Loucy (cell line): ENCODE measurements around the gene PREX1.
A peak's percentile ranks its signal among the peaks of the same experiment; 100 is the strongest.

Source experiments
- H2AFZ ChIP-seq: fragments of 200-600 bp; sonication (generic); 2 replicates; pipeline ENCODE4 v1.6.0; 2016; ENCODE audit warnings: antibody characterized with exemption, mild to moderate bottlenecking, low read length, moderate library complexity
- H3F3A ChIP-seq: fragments of 200-600 bp; 2 replicates; pipeline ENCODE4 v1.6.0; 2016; ENCODE audit warnings: antibody characterized with exemption, low read depth, mild to moderate bottlenecking
- H3K27me3 ChIP-seq: fragments of 200-600 bp; sonication (generic); 2 replicates; pipeline ENCODE4 v1.6.1; 2014; ENCODE audit warnings: low read length, mild to moderate bottlenecking; ENCODE audit not compliant: insufficient read depth, poor library complexity, severe bottlenecking
- H3K36me3 ChIP-seq: fragments of 200-600 bp; sonication (generic); 2 replicates; pipeline ENCODE4 v1.6.1; 2016; ENCODE audit warnings: low read length; ENCODE audit not compliant: insufficient read depth
- H3K4me1 ChIP-seq: fragments of 200-600 bp; sonication (generic); 2 replicates; pipeline ENCODE4 v1.5.1; 2014; ENCODE audit warnings: low read length, mild to moderate bottlenecking; ENCODE audit not compliant: insufficient read depth, poor library complexity, severe bottlenecking
- H3K4me2 ChIP-seq: fragments of 200-600 bp; sonication (generic); 2 replicates; pipeline ENCODE4 v1.6.0; 2014; ENCODE audit warnings: antibody characterized with exemption, low read length, low read depth, mild to moderate bottlenecking; ENCODE audit not compliant: poor library complexity, severe bottlenecking
- H3K4me3 ChIP-seq: fragments of 200-600 bp; sonication (generic); 2 replicates; pipeline ENCODE4 v1.5.1; 2014; ENCODE audit warnings: low read length, mild to moderate bottlenecking, mixed read lengths; ENCODE audit not compliant: poor library complexity, severe bottlenecking
- H3K79me2 ChIP-seq: fragments of 200-600 bp; sonication (generic); 2 replicates; pipeline ENCODE4 v1.6.1; 2014; ENCODE audit warnings: low read length; ENCODE audit not compliant: insufficient read depth
- H3K9ac ChIP-seq: fragments of 200-600 bp; sonication (generic); 2 replicates; pipeline ENCODE4 v1.6.0; 2014; ENCODE audit warnings: mild to moderate bottlenecking, low read depth, low read length, moderate library complexity; ENCODE audit not compliant: poor library complexity, severe bottlenecking
- H3K9me2 ChIP-seq: fragments of 200-600 bp; sonication (generic); replicated peaks from 2 replicates; pipeline ENCODE4 v1.6.1; 2016; ENCODE audit warnings: low read depth, low read length, mixed read lengths
- H3K9me3 ChIP-seq: fragments of 200-600 bp; sonication (generic); 2 replicates; pipeline ENCODE4 v1.6.1; 2014; ENCODE audit warnings: mild to moderate bottlenecking, antibody characterized with exemption, low read length, low read depth; ENCODE audit not compliant: insufficient read depth
- H4K20me1 ChIP-seq: fragments of 200-600 bp; sonication (generic); 2 replicates; pipeline ENCODE4 v1.6.0; 2014; ENCODE audit warnings: antibody characterized with exemption, low read length, mild to moderate bottlenecking; ENCODE audit not compliant: insufficient read depth, poor library complexity, severe bottlenecking
- CTCF ChIP-seq: fragments of 200-600 bp; sonication (generic); conservative IDR thresholded peaks from 2 replicates; pipeline ENCODE4 v1.5.1; 2014; ENCODE audit warnings: mild to moderate bottlenecking, antibody characterized with exemption, low read length
- EZH2phosphoT487 ChIP-seq: fragments of 200-600 bp; IDR thresholded peaks from 2 replicates; pipeline ENCODE4 v1.6.1; 2018; ENCODE audit warnings: antibody characterized with exemption, mild to moderate bottlenecking, moderate library complexity, borderline replicate concordance

The PREX1 gene

DNA sequence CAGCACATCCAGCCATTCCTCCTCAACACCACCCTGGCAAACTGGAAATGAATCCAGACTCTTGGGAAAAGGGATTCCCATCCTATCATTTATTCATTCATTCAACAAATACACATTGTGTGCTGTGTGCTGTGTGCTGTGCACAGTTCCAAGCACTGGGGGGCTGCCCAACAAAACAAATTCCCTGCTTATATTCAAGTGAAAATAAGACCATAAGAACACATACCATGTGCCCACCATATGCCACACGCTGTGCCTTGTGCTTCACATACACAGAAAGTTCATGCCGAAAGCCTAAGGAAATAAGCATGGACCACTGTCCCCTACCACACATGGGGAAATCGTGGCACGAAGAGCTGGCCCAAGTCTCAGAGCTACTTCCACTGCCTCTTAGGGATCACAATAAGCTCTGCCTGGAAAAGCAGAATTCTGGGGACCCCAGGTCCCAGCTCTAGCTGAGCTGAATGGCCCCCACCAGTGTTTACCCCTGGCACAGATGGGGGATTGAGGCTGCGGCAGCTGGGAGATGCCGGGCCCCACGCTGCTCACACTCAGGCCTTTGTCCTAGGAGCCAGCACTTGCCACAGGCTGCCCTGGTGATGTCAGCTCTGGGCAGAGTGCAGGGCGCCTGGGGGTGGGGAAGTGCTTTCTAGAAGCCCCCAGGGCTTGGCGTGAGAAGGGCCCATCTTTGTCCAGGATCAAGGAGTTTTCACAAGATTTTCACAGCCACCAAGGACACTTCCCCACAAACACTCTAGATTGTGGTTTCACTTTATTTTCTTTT lies 99.6 kb downstream of the PREX1 start:
- TF ChIP-seq EZH2phosphoT487 = no peak
- peak; percentile 30; the same call in 1 of the 2 replicates for TF ChIP-seq CTCF
- H3K4me1 ChIP-seq = no peaks in the 10 kb centered on the region
- H4K20me1 ChIP-seq = no peaks in the 10 kb centered on the region
- H3K4me3 ChIP-seq = no peak overlapping the region
- H3K9me2 ChIP-seq = no peaks in the 10 kb centered on the region
- no peaks in the 10 kb centered on the region for H3K9me3 ChIP-seq
- H3K4me2 ChIP-seq = no peak overlapping the region
- no peaks in the 10 kb centered on the region for H3K79me2 ChIP-seq
- H3K9ac ChIP-seq = no peak overlapping the region
- H3K27me3 ChIP-seq = no peaks in the 10 kb centered on the region
- no peaks in the 10 kb centered on the region for H3F3A ChIP-seq
- no peak overlapping the region for H2AFZ ChIP-seq
- H3K36me3 ChIP-seq = peaks cover 30% of the 10 kb centered on the region; the same call in 1 of the 2 replicates

GRCh38 chr20:48727226-48727625 lies 100.6 kb downstream of the PREX1 start:
- H3F3A ChIP-seq = no peaks in the 10 kb centered on the region
- H3K9ac ChIP-seq = no peak overlapping the region
- TF ChIP-seq CTCF = no peak
- no peak for TF ChIP-seq EZH2phosphoT487
- H3K79me2 ChIP-seq = no peaks in the 10 kb centered on the region
- no peaks in the 10 kb centered on the region for H3K9me3 ChIP-seq
- H3K36me3 ChIP-seq = peaks cover 30% of the 10 kb centered on the region; the same call in 1 of the 2 replicates
- H3K4me1 ChIP-seq = peaks cover 2% of the 10 kb centered on the region
- H3K27me3 ChIP-seq = no peaks in the 10 kb centered on the region
- no peaks in the 10 kb centered on the region for H3K9me2 ChIP-seq
- H4K20me1 ChIP-seq = no peaks in the 10 kb centered on the region
- H2AFZ ChIP-seq = no peak overlapping the region
- H3K4me2 ChIP-seq = no peak overlapping the region
- no peak overlapping the region for H3K4me3 ChIP-seq

DNA sequence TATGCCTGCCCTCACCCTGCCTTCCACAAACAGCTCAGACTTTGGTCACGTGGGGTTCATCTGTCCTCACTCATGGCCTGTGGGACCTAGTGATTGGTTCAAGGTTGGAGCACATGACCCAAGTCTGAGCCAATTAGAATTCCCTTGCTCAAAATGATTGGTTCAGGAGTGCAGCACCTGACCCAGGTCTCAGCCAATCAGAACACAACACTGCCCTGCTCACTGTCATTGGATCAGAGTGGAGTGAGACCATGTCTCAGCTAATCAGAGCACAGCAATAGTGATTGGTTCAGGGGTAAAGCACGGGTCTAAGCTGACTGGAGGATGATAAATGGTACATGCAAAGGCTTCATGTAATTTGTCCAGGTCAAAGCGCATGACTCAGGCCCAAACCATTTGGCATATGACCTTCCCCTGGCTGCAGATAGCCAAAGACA lies 102.2 kb downstream of the PREX1 start:
- no peaks in the 10 kb centered on the region for H3K9me3 ChIP-seq

More for the DNA sequence above, 102.2 kb downstream of the PREX1 start:
- no peaks in the 10 kb centered on the region for H3K79me2 ChIP-seq
- no peak overlapping the region for H2AFZ ChIP-seq
- H3K4me1 ChIP-seq = peaks cover 7% of the 10 kb centered on the region
- no peak overlapping the region for H3K9ac ChIP-seq
- no peak for TF ChIP-seq CTCF
- no peak for TF ChIP-seq EZH2phosphoT487
- H3K27me3 ChIP-seq = no peaks in the 10 kb centered on the region
- H3K36me3 ChIP-seq = peaks cover 30% of the 10 kb centered on the region; the same call in 1 of the 2 replicates
- H3K4me2 ChIP-seq = no peak overlapping the region
- no peaks in the 10 kb centered on the region for H4K20me1 ChIP-seq
- no peaks in the 10 kb centered on the region for H3F3A ChIP-seq
- H3K9me2 ChIP-seq = no peaks in the 10 kb centered on the region
- H3K4me3 ChIP-seq = no peak overlapping the region
